MM.1S (cell line): ENCODE data around the gene PCBP1.
A peak's percentile ranks its signal among the peaks of the same experiment; 100 is the strongest.

Experiments
- EZH2 ChIP-seq: fragments of 300-600 bp; sonication (generic); optimal IDR thresholded peaks from 2 replicates; pipeline ENCODE3; 2017; ENCODE audit warnings: low read depth, mild to moderate bottlenecking, antibody characterized with exemption, low read length, mixed read lengths
- EZH2phosphoT487 ChIP-seq: fragments of 300-600 bp; sonication (generic); IDR thresholded peaks from 2 replicates; pipeline ENCODE4 v1.6.1; 2018; ENCODE audit warnings: antibody characterized with exemption, low read length
- TF ChIP-seq, protein P1 (sequence below): fragments of 300-600 bp; sonication (generic); IDR thresholded peaks from 2 replicates; pipeline ENCODE4 v1.5.1; 2016; ENCODE audit warnings: antibody characterized with exemption, low read length, mixed read lengths

DNA sequence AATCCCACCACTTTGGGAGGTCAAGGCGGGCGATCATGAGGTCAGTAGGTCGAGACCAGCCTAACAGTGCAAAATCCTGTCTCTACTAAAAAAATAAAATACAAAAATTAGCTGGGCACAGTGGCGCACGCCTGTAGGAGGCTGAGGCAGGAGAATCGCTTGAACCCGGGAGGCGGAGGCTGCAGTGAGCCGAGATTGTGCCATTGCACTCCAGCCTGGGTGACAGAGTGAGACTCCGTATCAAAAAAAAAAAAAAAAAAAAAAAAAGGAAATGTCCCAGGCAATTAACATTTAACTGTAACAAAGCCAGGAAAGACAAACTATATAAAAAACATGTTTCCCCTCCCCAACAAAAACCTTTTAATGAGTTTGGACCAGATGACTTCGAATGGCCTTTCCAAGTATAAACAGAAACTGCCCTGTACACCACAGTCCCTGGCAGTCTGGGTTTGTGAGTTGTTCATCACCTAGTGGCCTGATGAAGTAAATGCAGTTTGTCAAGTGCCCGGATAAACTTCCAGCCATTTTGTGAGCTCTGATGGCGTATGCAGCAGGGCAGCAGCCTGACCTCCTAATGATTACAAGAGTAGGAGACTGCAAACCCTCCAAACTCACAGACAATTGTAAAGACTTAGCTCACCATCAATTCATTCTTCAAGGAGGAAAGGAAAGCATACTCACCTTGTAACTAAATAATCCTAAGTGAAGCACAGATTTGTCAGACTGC lies 16.6 kb upstream of the PCBP1 start:
- TF ChIP-seq, protein P1, sequence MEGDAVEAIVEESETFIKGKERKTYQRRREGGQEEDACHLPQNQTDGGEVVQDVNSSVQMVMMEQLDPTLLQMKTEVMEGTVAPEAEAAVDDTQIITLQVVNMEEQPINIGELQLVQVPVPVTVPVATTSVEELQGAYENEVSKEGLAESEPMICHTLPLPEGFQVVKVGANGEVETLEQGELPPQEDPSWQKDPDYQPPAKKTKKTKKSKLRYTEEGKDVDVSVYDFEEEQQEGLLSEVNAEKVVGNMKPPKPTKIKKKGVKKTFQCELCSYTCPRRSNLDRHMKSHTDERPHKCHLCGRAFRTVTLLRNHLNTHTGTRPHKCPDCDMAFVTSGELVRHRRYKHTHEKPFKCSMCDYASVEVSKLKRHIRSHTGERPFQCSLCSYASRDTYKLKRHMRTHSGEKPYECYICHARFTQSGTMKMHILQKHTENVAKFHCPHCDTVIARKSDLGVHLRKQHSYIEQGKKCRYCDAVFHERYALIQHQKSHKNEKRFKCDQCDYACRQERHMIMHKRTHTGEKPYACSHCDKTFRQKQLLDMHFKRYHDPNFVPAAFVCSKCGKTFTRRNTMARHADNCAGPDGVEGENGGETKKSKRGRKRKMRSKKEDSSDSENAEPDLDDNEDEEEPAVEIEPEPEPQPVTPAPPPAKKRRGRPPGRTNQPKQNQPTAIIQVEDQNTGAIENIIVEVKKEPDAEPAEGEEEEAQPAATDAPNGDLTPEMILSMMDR, result peak; percentile 83
- TF ChIP-seq EZH2phosphoT487 (no peak), EZH2 (no peak)
